ENCODE data around the gene BRSK1. TPM values are rescaled to one million over a fixed set of nuclear protein-coding genes. Genes with fewer than 3 reads are reported as not detected.

BRSK1 gene
- polyA plus RNA-seq, 3 donors: not detected

GRCh38 chr19:55254625-55254977, 29.2 kb upstream of the BRSK1 start:
- Histone ChIP-seq H3K9me3 (replicated peaks in 1 of 2; ENCODE audit: control insufficient read depth in 1 of 2, insufficient read depth in 1 of 2, low read length in 2 of 2) (no peaks in the 10 kb centered on the region), H2AFZ (ENCODE audit: insufficient read depth, low read depth, low read length, poor library complexity, severe bottlenecking) (peak overlapping the region; percentile 65), H4K20me1 (ENCODE audit: insufficient read depth, low read length) (peaks cover 85% of the 10 kb centered on the region), H3K4me3 (replicated peaks in 1 of 3; ENCODE audit: low read depth in 2 of 3, low read length in 3 of 3) (peak overlapping the region; percentile 67 to 94 (median 70)), H3K27me3 (ENCODE audit: control insufficient read depth in 2 of 2, insufficient read depth in 2 of 2, low read length in 2 of 2) (no peaks in the 10 kb centered on the region), H3K4me1 (ENCODE audit: control insufficient read depth in 1 of 2, insufficient read depth in 2 of 2, low read length in 2 of 2) (peaks cover 70 to 85% of the 10 kb centered on the region in 2 donors), H3K79me2 (ENCODE audit: insufficient read depth, low read length) (peaks cover 93% of the 10 kb centered on the region), H3K36me3 (replicated peaks in 1 of 2; ENCODE audit: control insufficient read depth in 1 of 2, insufficient read depth in 2 of 2, low read length in 2 of 2) (peaks cover 6 to 9% of the 10 kb centered on the region in 2 donors), H3K4me2 (replicated peaks; ENCODE audit: extremely low read depth, low read length, poor library complexity, severe bottlenecking) (peak overlapping the region; percentile 89), H3K9ac (ENCODE audit: insufficient read depth, low read length, poor library complexity, severe bottlenecking) (peak overlapping the region; percentile 78), H3K27ac (ENCODE audit: low read depth in 1 of 2, low read length in 2 of 2) (peak overlapping the region; percentile 92)
- no peaks in the 10 kb centered on the region for H3K27me3 Mint-ChIP-seq (ENCODE audit: low read depth in 3 of 3)
- peaks cover 15 to 25% of the 10 kb centered on the region in 2 donors for H3K36me3 Mint-ChIP-seq
- peak overlapping the region; percentile 94 to 99 (median 98) for H3K27ac Mint-ChIP-seq
- no peak for DNase-seq
- 0% methylated on average over 3 of the region's 6 CpGs for WGBS (ENCODE audit: insufficient coverage)
- intact Hi-C loops (cut with micrococcal nuclease): loop anchor here in 1 of 2 donors (5.0 to 10.0 kb wide), 2 partner anchors 33 to 140 kb away; partner anchors contain the start of gene PPP1R12C
- H3K4me1 Mint-ChIP-seq: peaks cover 80% of the 10 kb centered on the region
- peak overlapping the region; percentile 98 to 100 for H3K4me3 Mint-ChIP-seq
- TF ChIP-seq, protein P1, sequence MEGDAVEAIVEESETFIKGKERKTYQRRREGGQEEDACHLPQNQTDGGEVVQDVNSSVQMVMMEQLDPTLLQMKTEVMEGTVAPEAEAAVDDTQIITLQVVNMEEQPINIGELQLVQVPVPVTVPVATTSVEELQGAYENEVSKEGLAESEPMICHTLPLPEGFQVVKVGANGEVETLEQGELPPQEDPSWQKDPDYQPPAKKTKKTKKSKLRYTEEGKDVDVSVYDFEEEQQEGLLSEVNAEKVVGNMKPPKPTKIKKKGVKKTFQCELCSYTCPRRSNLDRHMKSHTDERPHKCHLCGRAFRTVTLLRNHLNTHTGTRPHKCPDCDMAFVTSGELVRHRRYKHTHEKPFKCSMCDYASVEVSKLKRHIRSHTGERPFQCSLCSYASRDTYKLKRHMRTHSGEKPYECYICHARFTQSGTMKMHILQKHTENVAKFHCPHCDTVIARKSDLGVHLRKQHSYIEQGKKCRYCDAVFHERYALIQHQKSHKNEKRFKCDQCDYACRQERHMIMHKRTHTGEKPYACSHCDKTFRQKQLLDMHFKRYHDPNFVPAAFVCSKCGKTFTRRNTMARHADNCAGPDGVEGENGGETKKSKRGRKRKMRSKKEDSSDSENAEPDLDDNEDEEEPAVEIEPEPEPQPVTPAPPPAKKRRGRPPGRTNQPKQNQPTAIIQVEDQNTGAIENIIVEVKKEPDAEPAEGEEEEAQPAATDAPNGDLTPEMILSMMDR (IDR thresholded peaks at IDR 0.05): no peak
- H3K9me3 Mint-ChIP-seq: peaks cover 0 to 2% (median 0%) of the 10 kb centered on the region in 7 donors

- Histone ChIP-seq H3K27me3 (ENCODE audit: control insufficient read depth in 2 of 2, insufficient read depth in 2 of 2, low read length in 2 of 2) (no peaks in the 10 kb centered on the region), H3K9ac (ENCODE audit: insufficient read depth, low read length, poor library complexity, severe bottlenecking) (peak overlapping the region; percentile 78), H3K36me3 (replicated peaks in 1 of 2; ENCODE audit: control insufficient read depth in 1 of 2, insufficient read depth in 2 of 2, low read length in 2 of 2) (no peaks in the 10 kb centered on the region), H4K20me1 (ENCODE audit: insufficient read depth, low read length) (peaks cover 73% of the 10 kb centered on the region), H3K4me1 (ENCODE audit: control insufficient read depth in 1 of 2, insufficient read depth in 2 of 2, low read length in 2 of 2) (peaks cover 72 to 80% of the 10 kb centered on the region in 2 donors), H3K4me2 (replicated peaks; ENCODE audit: extremely low read depth, low read length, poor library complexity, severe bottlenecking) (peak overlapping the region; percentile 89), H3K9me3 (replicated peaks in 1 of 2; ENCODE audit: control insufficient read depth in 1 of 2, insufficient read depth in 1 of 2, low read length in 2 of 2) (no peaks in the 10 kb centered on the region), H2AFZ (ENCODE audit: insufficient read depth, low read depth, low read length, poor library complexity, severe bottlenecking) (no peak overlapping the region), H3K27ac (ENCODE audit: low read depth in 1 of 2, low read length in 2 of 2) (peak overlapping the region; percentile 92), H3K4me3 (replicated peaks in 1 of 3; ENCODE audit: low read depth in 2 of 3, low read length in 3 of 3) (peak overlapping the region; percentile 0 to 94 (median 67)), H3K79me2 (ENCODE audit: insufficient read depth, low read length) (peaks cover 81% of the 10 kb centered on the region)
- peak in 2 of 3 donors; percentile 58 to 79 for DNase-seq
- H3K36me3 Mint-ChIP-seq: peaks cover 11 to 15% of the 10 kb centered on the region in 2 donors
- peak overlapping the region; percentile 94 to 99 (median 98) for H3K27ac Mint-ChIP-seq
- H3K4me3 Mint-ChIP-seq: peak overlapping the region; percentile 98 to 100
- 16% methylated on average over 15 of the region's 17 CpGs for WGBS (ENCODE audit: insufficient coverage)
- TF ChIP-seq, protein P1 (IDR thresholded peaks at IDR 0.05): no peak
- peaks cover 0 to 2% (median 0%) of the 10 kb centered on the region in 7 donors for H3K9me3 Mint-ChIP-seq
- H3K27me3 Mint-ChIP-seq (ENCODE audit: low read depth in 3 of 3): no peaks in the 10 kb centered on the region
- intact Hi-C loops (cut with micrococcal nuclease): loop anchor here (5.0 to 10.0 kb wide), 2 partner anchors 39 to 141 kb away; partner anchors contain the start of gene PPP1R12C (in 1 of the 2)
- H3K4me1 Mint-ChIP-seq: peaks cover 78% of the 10 kb centered on the region
Measured at GRCh38 chr19:55255618-55256423, 28.0 kb upstream of the BRSK1 start.
